Measurements from ENCODE around the gene VTI1A.

Gene VTI1A

GRCh38 chr10:112507046-112507445 is 60.0 kb downstream of the VTI1A start:
- DNase-seq (ENCODE audit: low read depth in 2 of 2), result no peak

GRCh38 chr10:112507988-112508387 is 61.0 kb downstream of the VTI1A start:
- DNase-seq (ENCODE audit: low read depth in 2 of 2), result no peak

- no peak for DNase-seq (ENCODE audit: low read depth in 2 of 2)
Observed at GRCh38 chr10:112509558-112510291, 62.7 kb downstream of the VTI1A start.

- peak in 1 of 2 donors; percentile 17 for DNase-seq (ENCODE audit: low read depth in 2 of 2)
Observed at GRCh38 chr10:112510384-112510783, 63.4 kb downstream of the VTI1A start.

- DNase-seq (ENCODE audit: low read depth in 2 of 2), result no peak
Observed at GRCh38 chr10:112512294-112512693, 65.3 kb downstream of the VTI1A start.

- DNase-seq (ENCODE audit: low read depth in 2 of 2), result no peak
Observed at GRCh38 chr10:112515126-112515525, 68.1 kb downstream of the VTI1A start.

- DNase-seq (ENCODE audit: low read depth in 2 of 2), result no peak
Observed at GRCh38 chr10:112515852-112516251, 68.8 kb downstream of the VTI1A start.

- no peak for DNase-seq (ENCODE audit: low read depth in 2 of 2)
Observed at GRCh38 chr10:112517451-112517862, 70.4 kb downstream of the VTI1A start.

- DNase-seq (ENCODE audit: low read depth in 2 of 2), result no peak
Observed at GRCh38 chr10:112519133-112519761, 72.2 kb downstream of the VTI1A start.

- DNase-seq (ENCODE audit: low read depth in 2 of 2), result no peak
Observed at GRCh38 chr10:112520914-112521313, 73.9 kb downstream of the VTI1A start.

GRCh38 chr10:112524641-112525040 is 77.6 kb downstream of the VTI1A start:
- no peak for DNase-seq (ENCODE audit: low read depth in 2 of 2)

- no peak for DNase-seq (ENCODE audit: low read depth in 2 of 2)
Observed at GRCh38 chr10:112525200-112525599, 78.2 kb downstream of the VTI1A start.

GRCh38 chr10:112526139-112526538 is 79.1 kb downstream of the VTI1A start:
- DNase-seq (ENCODE audit: low read depth in 2 of 2), result no peak

GRCh38 chr10:112526906-112527305 is 79.9 kb downstream of the VTI1A start:
- no peak for DNase-seq (ENCODE audit: low read depth in 2 of 2)

GRCh38 chr10:112528235-112528634 is 81.2 kb downstream of the VTI1A start:
- DNase-seq (ENCODE audit: low read depth in 2 of 2), result no peak

GRCh38 chr10:112531421-112531820 is 84.4 kb downstream of the VTI1A start:
- no peak for DNase-seq (ENCODE audit: low read depth in 2 of 2)

- no peak for DNase-seq (ENCODE audit: low read depth in 2 of 2)
Observed at GRCh38 chr10:112532189-112532588, 85.2 kb downstream of the VTI1A start.

- no peak for DNase-seq (ENCODE audit: low read depth in 2 of 2)
Observed at GRCh38 chr10:112532956-112533355, 85.9 kb downstream of the VTI1A start.

GRCh38 chr10:112533916-112534315 is 86.9 kb downstream of the VTI1A start:
- no peak for DNase-seq (ENCODE audit: low read depth in 2 of 2)

GRCh38 chr10:112535531-112535951 is 88.5 kb downstream of the VTI1A start:
- no peak for DNase-seq (ENCODE audit: low read depth in 2 of 2)

- DNase-seq (ENCODE audit: low read depth in 2 of 2), result no peak
Observed at GRCh38 chr10:112536663-112537062, 89.6 kb downstream of the VTI1A start.

GRCh38 chr10:112538168-112538567 is 91.2 kb downstream of the VTI1A start:
- DNase-seq (ENCODE audit: low read depth in 2 of 2), result no peak

GRCh38 chr10:112539340-112539739 is 92.3 kb downstream of the VTI1A start:
- DNase-seq (ENCODE audit: low read depth in 2 of 2), result no peak
